Stimulated activated CD8-positive, alpha-beta memory T cell treated with anti-CD3 and anti-CD28 coated beads, Interleukin-7, amount 100 ng/mL, for 24 hours (primary cell): Measurements from ENCODE around the gene NLGN1.

Experiments
- DNase-seq: peaks from one replicate; pipeline ENCODE4 v3.0.0-alpha.2; 2020; ENCODE audit warnings: low read depth

Gene NLGN1

DNA sequence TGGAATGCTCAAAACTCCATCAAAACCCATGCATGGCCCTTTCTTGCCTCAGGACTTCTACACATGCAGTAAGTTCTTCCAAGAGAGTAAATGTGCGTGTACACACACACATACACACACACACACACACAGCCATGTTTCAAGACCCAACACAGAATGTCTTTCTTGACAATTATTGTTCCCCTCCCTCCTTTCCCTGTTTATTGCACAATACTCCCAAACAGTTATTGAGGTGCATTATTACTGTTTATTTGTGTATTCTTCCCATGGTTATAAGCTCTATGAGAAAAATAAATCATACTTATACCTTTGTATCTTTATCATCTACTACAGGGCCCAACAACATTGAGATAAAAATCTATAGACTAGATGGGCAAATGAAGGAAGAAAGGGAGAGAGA lies 937.8 kb downstream of the NLGN1 start:
- no peak for DNase-seq

DNA sequence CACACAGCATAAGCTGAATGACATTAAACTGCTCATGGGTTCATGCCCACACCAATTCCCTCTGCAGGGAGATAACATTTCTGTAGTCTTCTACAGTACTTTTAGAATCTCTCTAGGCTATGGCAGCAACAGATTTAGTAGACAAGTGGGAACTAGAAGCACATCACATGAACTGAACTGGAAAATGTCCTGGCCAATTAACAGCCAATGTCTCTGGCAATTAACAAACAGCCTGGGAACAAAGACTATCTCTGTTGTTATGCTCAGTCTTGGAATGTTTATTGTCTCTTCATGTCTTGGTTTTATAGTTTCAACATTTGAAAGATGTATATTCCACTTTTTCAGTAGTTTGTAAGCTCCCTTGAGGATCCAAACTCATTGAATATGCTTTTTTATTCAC lies 938.4 kb downstream of the NLGN1 start:
- DNase-seq = no peak
